OCI-M2 (cell line): ENCODE measurements around the gene CDC27.
A peak's percentile ranks its signal among the peaks of the same experiment; 100 is the strongest.
"Not testable (repeated sequence)": the region's sequence is repeated elsewhere in the genome, so short reads cannot be mapped to it uniquely, and the experiment has no call there.

Source experiments
- DNase-seq: peaks from one replicate; lab custom pipeline; 2025; ENCODE audit not compliant: unreplicated experiment; lab: John Stamatoyannopoulos, UW

Gene CDC27

DNA sequence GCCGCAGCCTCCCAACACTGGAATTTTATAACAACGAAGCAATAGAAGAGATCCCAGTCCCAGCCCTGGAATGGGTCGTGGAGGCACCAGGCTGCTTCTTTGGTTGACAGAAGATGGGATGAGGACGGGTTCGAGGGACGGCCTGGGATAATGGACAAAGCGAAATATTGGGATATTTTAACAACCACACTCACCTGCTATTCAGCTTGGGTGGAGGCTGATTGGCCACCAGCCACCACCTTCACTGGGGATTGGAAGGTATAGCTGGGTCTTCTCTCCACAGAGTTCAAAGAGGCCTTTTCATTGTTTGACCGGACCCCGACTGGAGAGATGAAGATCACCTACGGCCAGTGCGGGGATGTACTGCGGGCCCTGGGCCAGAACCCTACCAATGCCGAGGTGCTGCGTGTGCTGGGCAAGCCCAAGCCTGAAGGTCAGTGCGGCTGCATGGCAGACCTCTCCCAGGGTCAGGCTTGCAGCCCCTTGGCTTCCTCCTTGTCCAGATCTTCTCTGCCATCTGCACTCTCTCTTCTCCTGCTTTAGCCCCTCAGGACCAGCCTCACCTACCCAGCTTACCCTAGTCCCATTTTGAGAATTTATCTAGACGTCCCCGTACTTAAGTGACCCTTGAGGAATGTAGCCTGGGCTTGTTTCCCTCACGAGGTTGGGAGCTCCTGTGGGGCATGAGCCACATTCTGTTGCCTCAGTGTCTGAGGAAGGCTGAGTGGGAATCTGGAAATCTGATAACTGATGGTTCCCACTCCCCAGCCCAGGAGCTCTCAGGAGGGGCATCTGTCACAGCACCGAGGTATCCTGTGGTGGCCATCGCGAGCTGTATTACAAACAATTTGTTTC, 30.8 kb upstream of the CDC27 start:
- no peak for DNase-seq

DNA sequence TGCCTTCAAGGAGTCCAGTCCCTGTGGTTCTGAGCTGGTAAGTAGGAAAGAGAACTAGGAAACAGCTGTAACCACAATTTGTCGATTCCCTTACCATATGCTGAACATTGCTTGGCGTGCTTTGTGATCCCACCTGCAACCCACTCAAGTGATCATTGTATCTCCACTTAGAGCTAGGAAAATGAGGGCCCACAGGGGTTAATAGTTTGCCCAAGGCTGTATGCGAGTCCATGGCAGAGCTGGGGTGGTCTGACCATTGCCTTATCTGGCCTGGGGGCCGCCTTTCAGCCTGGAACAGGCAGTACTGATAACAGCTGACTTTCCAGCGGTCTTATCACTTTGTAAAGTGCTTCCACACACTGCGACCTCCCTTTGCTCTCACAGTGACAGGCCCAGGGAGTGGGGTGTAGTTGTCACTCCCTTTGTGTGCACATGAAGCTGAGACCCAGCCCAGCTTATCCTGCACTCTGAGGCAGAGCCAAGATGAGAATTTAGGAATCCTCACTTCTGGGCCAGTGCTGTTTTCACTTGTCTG, 29.9 kb upstream of the CDC27 start:
- peak; percentile 90 for DNase-seq

DNA sequence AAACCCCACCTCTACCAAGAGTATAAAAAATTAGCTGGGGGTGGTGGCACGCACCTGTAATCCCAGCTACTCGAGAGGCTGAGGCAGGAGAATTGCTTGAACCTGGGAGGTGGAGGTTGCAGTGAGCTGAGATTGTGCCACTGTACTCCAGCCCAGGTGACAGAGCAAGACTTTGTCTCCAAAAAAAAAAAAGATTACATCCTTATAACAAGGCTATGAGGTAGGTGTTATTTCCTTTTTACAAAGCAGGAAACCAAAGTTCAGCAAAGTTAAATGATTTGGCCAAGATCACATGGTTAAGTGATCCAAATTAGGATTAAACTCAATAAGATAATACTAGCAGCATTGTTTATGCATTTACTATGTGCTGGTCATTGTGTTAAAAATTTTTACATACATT, 28.2 kb upstream of the CDC27 start:
- DNase-seq = not testable (repeated sequence)

DNA sequence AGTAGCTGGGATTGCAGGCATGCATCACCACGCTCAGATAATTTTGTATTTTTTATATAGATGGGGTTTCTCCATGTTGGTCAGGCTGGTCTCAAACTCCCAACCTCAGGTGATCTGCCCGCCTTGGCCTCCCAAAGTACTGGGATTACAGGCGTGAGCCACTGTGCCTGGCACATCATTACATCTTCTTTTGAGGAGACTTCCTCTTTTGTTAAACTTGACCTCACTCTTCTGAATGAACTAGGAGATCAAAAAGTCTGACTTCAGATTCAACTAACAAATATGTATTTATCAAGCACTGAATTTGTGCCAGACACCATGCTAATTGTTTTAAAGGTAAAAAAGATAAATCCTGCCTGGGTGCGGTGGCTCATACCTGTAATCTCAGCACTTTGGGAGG, 27.7 kb upstream of the CDC27 start:
- DNase-seq = not testable (repeated sequence)

DNA sequence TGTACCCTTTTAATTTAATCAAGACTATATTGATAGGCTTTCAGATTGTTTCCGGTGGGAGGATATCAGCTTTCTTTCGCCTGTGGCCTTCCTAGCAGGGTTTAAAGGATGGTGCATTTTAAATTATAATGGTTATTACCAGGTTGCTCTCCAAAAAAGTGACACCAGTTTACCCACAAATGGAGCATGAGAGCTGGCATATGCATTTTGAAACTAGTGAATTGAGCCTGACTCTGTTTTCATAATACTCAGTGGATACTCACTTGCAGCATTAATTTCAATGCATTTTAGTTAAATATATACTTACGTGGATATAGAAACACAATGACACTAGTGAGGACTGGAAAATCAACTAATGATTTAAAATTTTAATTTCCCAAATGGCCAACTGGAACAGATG, 25.8 kb upstream of the CDC27 start:
- DNase-seq = no peak

DNA sequence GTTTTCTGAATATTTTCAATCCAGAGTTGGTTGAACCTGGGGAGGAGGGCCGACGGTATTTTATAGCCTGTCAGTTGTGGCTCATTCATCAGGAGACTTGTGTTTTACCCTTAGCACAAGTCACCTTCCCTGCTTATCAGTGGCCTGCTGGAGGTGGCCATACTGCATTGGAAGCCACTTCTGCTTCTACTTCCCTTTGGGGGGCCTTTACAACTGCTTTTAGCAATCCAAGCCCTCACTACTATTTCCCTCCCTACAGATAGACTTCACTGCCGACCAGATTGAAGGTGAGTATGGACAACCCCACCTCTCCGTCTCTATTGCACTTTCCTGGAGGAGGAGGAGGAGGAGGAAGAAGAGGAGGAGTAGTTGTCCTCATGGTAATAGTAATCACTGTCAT, 24.4 kb upstream of the CDC27 start:
- no peak for DNase-seq

DNA sequence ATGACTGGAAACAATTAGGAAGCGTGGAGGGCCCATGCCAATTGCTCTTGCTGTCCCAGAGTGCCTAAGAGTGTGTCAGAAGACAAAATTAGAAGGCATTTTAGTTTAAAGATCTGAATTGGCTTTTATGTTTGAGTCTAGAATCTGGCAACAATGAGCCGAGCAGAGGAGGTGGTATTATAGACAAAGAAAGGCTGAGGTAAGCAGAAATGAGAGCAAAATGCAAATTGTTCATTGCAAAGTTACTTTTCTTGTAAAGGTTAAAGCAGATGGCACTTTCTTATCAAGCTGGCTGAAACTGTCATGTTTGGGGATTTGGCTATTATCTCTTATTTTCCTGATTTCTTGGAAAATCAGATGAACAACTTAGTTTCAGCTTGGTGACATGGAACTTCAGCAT, 23.4 kb upstream of the CDC27 start:
- DNase-seq = no peak

DNA sequence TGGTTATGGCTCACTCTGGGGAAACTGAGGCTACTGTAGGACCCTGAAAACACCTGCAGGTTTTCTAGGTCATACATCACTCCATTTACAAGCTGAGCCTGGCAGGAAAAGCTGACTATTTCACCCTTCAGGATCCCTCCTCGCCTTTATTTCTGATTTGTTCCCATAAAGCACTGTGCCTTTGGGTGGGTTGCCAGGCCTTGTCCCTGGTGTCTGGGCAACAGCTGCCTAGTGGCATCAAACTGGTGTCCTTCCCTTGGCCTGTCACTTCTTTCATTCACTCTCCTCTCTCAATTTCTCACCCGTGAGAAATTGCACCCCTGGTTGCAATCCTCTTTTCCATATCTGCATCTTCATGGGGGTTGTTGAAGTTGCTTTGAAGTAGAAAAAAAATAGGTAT, 21.7 kb upstream of the CDC27 start:
- no peak for DNase-seq

DNA sequence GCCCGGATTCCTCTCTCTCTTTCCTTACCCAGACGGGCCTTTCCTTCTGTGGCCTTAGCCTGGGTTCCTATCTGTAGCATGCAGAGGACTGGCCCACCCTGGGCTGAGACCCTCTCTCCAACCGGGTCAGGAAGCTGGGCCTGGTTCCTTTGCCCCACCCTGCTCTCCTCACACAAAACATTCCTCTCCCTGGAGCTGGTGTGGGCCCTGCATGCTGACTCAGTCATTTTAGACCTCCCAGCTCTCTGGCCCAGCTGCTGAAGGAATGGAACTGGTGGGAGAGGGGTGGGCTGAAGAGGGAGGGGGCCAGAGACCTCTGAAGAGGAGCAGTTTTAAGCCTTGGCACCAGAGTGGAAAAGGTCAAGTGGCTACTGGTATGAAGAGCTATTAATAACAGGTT, 21.0 kb upstream of the CDC27 start:
- no peak for DNase-seq

DNA sequence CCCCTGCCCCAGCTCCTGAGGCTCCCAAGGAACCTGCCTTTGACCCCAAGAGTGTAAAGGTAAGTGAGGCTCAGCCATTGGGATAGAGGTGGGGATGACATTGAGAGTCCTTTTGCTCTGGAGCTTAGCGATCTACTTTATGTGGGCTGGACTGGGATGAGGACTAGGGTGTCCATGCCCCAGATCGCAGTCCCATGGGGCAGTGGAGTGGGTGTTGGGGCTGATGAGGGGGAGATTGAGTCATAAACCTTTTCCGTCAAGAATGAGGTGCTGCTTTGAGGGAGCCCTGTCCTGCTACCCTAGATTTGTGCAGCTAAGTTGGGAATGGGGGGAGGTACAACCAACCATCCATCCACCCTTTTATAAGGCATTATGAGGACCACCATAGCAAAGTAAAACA, 20.4 kb upstream of the CDC27 start:
- no peak for DNase-seq

DNA sequence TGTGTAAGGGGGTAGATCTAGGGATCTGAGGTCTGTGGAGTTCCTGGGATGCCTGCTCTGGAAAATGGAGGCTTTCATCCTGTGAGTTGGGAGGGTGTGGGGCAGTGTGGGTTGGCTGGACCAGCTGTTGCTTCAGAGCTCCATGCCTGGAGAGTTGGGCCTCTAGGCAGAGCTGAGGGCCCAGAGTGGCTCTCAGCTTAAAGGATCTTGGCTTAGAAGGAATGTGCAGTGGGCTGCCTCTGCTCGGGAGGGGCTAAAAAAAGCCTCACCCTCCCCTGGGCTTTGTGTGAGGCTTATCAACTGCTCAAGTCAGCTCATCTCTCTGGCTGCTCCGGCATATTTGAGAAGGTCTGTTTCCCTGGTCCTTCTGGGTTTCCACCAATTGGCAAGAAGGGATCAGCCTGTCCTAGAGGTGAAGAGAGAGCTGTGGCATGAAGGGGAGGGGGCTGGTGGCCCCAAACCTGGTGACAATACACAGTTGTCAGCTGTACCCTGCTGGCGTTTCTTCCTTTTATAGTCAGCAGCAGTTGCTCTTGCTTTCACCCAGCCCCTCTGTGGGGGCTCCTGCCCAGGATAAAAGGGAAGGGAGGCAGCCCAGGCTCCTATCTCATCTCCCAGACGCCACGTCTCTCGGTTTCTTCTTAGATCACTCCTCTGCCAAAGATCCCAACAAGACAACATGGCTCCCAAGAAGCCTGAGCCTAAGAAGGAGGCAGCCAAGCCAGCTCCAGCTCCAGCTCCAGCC, 19.8 kb upstream of the CDC27 start, which contains the start of gene MYL4:
Gene MYL4, plus strand, starts transcription at position 605 of the 745 bp plus-strand sequence. Its CDS starts 75 bp downstream, at position 680.
- DNase-seq = peak; percentile 80

DNA sequence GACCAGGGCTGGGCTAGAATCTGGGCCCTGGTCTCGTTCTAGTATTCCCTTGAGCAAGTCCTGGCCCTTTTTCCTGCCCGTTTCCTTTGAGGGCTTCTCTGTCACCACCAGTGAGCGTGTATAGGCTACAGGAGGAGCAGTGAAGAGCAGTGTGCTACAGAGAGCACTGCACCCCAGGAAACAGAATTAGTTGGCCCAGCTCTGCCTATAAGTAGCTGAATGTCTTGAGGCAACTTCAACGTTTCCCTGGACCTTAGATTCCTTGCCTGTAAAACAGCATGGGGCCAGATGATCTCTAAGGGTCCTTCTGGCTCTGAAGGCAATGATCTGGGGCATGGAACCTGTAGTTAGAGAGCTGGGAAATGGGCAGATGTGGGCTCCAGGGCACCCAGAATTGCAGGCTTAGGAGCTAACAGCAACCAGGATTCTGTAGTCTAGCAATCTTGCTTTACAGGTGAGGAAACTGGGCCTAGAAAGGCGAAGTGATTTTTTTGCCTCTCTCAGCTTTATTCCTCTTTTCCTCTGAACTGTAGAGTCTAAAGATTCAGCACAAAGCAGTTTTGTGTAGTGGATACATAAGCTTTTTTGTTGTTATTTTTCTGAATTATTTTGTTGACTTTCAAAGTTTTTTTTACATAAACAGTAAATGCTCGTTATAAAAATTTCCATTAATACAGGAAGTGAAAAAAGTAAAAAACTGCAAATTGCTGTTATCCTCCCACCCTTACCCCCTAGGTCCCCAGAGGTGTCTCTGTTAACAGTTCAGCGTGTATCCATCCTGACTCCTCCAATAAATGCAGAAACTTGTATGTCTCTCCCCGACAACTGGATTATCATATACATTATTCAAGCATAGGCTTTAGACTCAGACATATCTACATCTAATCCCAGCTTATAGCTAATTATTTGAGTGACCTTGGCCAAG, 18.3 kb upstream of the CDC27 start:
- no peak for DNase-seq

DNA sequence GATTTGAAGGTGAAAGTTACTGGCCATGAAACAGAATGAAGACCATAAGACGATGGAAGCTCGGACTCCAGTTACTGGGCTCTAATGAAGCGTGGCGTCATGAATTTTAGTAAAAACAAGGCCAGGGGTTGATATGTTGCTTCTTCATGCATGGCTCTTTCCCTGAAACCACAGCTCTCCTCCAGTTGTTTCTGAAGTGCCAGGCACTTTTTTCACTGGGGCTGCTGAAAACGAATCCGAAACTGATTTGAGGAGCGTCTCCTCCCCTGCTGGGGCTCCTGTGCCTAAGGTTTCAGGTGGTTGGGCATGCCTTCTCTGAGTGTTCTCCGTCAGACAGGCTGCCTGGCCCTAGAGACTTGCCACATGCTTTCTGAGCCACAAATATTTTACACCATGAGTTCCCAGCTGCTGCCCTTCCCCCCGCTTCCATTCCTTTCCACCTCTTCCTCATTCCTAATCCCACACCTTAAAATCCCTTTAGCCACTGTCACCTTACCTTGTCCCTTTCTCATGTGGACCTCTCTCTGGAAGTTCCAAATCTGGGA, 16.4 kb upstream of the CDC27 start:
- no peak for DNase-seq

DNA sequence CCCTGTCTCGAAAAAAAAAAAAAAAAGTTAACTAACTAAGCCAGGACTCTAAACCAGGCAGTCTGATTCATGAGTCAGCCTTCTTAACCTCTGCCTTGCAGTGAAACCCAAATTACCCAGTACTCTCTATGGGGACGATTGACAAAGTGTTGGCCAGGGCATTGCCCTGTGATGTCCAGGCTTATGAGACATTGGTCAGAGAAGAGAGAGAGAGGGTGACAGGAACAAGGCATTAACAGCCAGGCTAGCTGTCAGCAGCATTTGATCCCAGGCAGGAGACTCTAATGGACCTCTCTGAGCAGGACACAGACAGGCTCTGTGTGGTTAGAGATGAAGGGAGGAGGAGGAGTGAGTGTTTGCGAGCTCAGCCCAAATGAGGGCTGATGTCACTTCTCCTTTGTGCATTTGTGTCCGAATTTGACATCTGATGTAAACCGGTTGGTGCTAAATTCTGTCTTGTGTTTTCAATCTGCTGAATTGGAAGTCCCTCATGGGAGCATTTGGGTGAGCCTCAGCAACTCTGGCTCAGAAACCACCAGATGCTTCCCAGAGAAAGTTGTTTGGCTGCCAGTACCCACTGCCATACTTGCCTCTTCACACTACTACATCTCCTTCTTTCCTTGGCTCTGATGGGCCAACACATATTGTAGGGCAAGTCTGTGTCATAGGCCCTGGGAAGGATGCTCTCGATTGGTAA, 15.8 kb upstream of the CDC27 start:
- DNase-seq = no peak

DNA sequence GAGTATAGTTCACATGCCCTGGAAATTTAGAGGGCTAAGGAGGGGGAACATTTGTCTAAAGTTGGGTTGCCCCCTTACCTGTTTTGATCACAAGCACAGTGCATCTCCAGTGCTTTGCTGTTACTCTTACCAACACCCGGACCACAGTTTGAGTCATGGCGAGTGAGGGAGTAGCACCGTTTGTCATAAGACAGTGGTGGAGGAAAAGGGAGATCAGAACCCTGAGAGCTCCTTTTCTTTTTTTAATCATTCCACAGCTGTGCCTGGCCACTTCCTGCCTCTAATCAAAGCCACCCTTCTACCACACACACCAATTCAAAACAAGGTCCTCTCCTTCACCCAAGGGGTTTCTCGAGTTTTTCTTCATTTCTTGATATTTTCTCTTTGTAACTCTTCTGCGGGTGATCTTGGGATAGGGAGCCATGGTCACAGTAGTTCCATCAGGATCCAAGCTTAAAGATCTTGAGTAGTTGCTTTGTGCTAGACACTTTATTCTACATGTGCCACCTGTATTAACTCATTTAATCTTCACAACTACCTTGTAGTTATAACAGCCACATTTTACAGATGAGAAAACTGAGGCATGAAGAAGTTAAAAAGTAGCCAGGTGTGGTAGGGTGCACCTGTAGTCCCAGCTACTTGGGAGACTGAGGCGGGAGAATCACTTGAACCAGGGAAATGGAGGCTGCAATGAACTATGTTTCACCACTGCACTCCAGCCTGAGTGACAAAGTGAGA, 15.1 kb upstream of the CDC27 start:
- no peak for DNase-seq

DNA sequence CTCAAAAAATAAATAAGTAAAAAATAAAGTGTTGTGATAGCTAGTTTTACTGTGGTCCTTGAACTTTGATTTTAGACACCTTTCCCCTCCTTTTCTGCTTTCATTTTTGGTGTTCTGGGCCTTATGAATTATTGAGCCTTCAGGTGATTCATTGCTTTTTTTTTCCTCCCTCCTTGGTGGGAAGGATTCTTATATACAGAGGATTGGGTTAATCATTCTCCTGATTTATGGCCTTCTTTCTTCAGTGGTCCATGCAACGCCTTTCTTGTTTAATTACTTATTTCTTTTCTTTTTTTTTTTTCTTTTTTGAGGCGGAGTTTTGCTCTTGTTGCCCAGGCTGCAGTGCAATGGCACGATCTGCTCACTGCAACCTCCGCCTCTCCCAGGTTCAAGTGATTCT, 12.1 kb upstream of the CDC27 start:
- DNase-seq = no peak

DNA sequence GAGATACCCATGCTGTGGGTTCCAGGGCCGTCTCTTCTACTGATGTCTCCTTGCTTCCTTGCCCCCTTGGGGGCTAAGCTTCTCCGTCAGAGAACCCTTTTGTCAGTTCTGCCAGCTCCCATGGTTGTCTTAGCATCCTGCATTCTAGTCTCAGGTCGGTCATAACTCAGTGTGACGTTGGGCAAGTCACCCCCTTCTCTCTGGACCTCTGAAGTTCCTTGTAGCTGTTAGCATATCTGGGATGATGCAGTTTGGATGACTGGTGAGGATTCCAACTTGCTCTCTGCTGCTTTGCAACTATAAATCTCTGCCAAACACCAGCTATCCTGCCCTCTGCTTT, 11.2 kb upstream of the CDC27 start:
- no peak for DNase-seq

DNA sequence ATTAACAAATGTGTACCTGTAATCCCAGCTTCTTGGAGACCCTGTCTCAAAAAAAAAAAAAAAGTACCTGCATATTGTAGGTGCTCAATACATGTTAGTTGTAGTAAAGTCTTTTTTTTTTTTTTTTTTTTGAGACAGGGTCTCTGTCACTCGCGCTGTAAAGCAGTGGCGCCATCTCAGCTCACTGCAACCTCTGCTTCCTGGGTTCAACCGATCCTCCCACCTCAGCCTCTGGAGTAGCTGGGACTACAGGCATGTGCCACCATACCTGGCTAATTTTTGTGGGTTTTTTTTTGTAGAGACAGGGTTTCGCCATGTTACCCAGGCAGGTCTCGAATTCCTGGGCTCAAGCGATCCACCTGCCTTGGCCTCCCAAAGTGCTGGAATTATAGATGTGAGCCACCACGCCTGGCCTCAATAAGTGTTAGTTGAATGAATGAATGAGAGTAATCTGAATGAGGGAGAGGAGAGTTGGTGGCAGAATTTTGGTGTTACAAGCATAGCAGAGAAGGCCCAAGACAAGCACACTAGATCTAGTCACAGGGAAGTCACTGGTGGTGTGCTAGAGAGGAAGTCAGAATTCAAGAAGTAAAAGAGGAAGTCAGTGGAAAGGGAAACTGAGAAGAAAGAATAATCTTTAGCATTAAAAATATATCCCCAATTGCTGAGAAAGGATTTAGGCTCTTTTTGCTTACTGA, 10.7 kb upstream of the CDC27 start:
- no peak for DNase-seq

DNA sequence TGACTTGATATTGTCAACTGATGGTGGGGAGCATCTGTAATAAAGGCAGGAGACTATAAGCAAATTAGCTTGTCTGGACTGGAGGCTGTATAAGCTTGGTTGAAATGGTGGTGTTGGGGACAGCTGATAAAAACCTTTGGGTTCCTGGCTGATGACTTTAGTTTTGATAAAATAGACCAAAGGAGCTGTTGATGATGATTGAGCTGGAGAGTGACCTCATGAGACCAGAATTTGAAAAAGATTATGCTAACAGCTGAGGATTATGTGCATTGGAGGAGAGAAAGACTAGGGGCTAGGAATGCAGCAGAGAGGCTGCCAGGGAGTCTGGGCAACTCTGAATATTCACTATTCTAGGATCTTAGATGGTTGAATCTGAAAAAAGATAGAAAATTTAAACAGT, 8.7 kb upstream of the CDC27 start:
- no peak for DNase-seq
